Muscle layer of duodenum (tissue), 2 donors: ENCODE results near the gene CALML6.

Experiments
- H3K27ac ChIP-seq: one replicate; pipeline ENCODE4 v1.7.0; 2013; ENCODE audit warnings: mild to moderate bottlenecking, low read length
- H3K27me3 ChIP-seq: one replicate; pipeline ENCODE4 v1.7.0; 2013; ENCODE audit warnings: low read depth, mild to moderate bottlenecking, control low read depth, low read length
- H3K36me3 ChIP-seq, 2 donors: one replicate each; pipeline ENCODE4 v1.7.0; 2013; ENCODE audit warnings: low read length in 2 of 2, control low read depth in 1 of 2, mild to moderate bottlenecking in 1 of 2; ENCODE audit not compliant: insufficient read depth in 2 of 2, control insufficient read depth in 1 of 2
- H3K4me1 ChIP-seq, 2 donors: one replicate each; pipeline ENCODE4 v1.7.0; 2013; ENCODE audit warnings: low read length in 2 of 2, mild to moderate bottlenecking in 2 of 2, control low read depth in 1 of 2, moderate library complexity in 1 of 2; ENCODE audit not compliant: insufficient read depth in 2 of 2, control insufficient read depth in 1 of 2
- H3K4me3 ChIP-seq, 2 donors: one replicate each; pipeline ENCODE4 v1.7.0; 2013; ENCODE audit warnings: low read length in 2 of 2, low read depth in 1 of 2, mild to moderate bottlenecking in 1 of 2
- H3K9me3 ChIP-seq, 2 donors: one replicate each; pipeline ENCODE4 v1.7.0; 2013; ENCODE audit warnings: low read length in 2 of 2, control low read depth in 1 of 2, mild to moderate bottlenecking in 1 of 2; ENCODE audit not compliant: control insufficient read depth in 1 of 2
- donor health status: healthy.

The CALML6 gene

DNA sequence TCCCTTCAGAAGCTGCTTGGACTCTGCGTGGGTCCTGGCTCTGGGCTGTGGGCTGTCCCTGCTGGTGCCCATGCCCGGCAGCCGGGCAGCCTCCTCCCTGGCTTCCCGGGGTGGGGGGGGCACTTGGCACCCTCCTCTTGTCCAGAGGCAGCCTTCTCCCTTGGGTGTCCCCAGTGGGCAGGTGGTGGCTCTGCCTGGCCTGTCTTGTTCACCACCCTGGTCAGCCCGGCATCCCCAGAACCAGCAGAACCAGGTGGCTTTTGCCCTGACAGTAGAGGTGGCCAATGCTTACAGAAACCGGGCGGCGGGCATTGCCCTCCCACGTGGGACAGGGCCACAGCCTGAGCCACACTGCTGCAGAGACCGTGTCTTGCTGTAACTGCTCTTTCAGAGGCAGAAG lies 50.5 kb downstream of the CALML6 start:
- Histone ChIP-seq H3K27ac (no peak overlapping the region), H3K4me1 (no peaks in the 10 kb centered on the region), H3K36me3 (no peaks in the 10 kb centered on the region), H3K4me3 (no peak overlapping the region), H3K27me3 (peaks cover 12% of the 10 kb centered on the region), H3K9me3 (no peaks in the 10 kb centered on the region)

DNA sequence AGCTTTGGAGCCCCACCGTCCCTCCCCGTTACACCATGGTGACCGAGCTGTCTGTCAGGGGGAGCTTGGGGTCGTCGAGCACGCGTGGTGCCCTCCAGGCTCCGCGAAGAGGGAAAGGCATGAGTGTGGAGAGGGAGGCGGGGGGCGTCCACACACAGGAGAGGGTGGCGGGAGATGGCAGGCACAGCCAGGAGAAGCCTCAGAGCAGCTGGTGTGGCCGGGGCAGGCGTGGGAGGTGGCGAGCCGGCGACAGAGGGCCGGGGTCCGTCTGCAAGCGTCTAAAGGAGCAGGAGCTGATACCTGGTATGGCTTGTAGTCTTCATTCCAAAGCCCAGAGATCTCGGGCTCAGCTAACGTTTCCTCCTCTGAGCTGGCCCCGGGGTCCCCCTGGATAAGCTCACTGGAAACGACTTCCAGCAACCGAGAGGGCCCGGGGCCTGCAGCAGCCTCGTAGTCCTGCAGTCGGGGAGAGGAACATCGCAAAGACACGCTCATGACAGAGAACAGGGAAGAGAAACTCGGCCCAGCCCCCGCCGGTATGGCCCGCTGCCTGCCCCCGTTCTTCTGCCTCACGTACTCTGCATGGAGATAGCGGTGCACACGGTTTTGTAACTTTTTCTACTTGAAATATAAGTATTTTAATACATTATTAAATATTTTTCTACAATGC lies 51.1 kb downstream of the CALML6 start:
- Histone ChIP-seq H3K4me3 (no peak overlapping the region), H3K36me3 (no peaks in the 10 kb centered on the region), H3K27me3 (peaks cover 7% of the 10 kb centered on the region), H3K27ac (no peak overlapping the region), H3K4me1 (no peaks in the 10 kb centered on the region), H3K9me3 (no peaks in the 10 kb centered on the region)
